Chondrocyte (in vitro differentiated cells): ENCODE data around the gene INF2. TPM values are rescaled to one million over a fixed set of nuclear protein-coding genes. Genes with fewer than 3 reads are reported as not detected.

Experiments used
- DNase-seq: peaks from one replicate; pipeline ENCODE4 v3.0.0; 2021; ENCODE audit warnings: mixed read lengths, low spot score
- H3K27ac Mint-ChIP-seq: one replicate; pipeline ENCODE4 v1.8.0; 2021; ENCODE audit warnings: mild to moderate bottlenecking, moderate library complexity, mixed read lengths; ENCODE audit not compliant: unreplicated experiment
- H3K27me3 Mint-ChIP-seq: 2 replicates; pipeline ENCODE4 v1.8.0; 2021; ENCODE audit warnings: low read depth, mixed read lengths
- H3K36me3 Mint-ChIP-seq: 2 replicates; pipeline ENCODE4 v1.8.0; 2021; ENCODE audit warnings: low read depth, mixed read lengths
- H3K4me1 Mint-ChIP-seq: 2 replicates; pipeline ENCODE4 v1.8.0; 2021; ENCODE audit warnings: low read depth, mild to moderate bottlenecking, mixed read lengths
- H3K4me3 Mint-ChIP-seq: one replicate; pipeline ENCODE4 v1.8.0; 2021; ENCODE audit warnings: mild to moderate bottlenecking, moderate library complexity, mixed read lengths; ENCODE audit not compliant: unreplicated experiment
- H3K9me3 Mint-ChIP-seq: 2 replicates; pipeline ENCODE4 v1.8.0; 2021; ENCODE audit warnings: low read depth, mixed read lengths
- total RNA-seq: library from RNA; stranded (reverse); gene quantifications from 3 replicates; pipeline ENCODE4 v1.2.1, GENCODE V29; 2021
- TF ChIP-seq, protein P1 (sequence below): fragments of 200-600 bp; sonication (generic); IDR thresholded peaks from 2 replicates; pipeline ENCODE4 v1.5.0; 2021; ENCODE audit warnings: antibody characterized with exemption, mild to moderate bottlenecking, moderate library complexity

INF2 gene
- total RNA-seq, 1 donor from 2014 or later, result 117 TPM

- TF ChIP-seq, protein P1, sequence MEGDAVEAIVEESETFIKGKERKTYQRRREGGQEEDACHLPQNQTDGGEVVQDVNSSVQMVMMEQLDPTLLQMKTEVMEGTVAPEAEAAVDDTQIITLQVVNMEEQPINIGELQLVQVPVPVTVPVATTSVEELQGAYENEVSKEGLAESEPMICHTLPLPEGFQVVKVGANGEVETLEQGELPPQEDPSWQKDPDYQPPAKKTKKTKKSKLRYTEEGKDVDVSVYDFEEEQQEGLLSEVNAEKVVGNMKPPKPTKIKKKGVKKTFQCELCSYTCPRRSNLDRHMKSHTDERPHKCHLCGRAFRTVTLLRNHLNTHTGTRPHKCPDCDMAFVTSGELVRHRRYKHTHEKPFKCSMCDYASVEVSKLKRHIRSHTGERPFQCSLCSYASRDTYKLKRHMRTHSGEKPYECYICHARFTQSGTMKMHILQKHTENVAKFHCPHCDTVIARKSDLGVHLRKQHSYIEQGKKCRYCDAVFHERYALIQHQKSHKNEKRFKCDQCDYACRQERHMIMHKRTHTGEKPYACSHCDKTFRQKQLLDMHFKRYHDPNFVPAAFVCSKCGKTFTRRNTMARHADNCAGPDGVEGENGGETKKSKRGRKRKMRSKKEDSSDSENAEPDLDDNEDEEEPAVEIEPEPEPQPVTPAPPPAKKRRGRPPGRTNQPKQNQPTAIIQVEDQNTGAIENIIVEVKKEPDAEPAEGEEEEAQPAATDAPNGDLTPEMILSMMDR, result no peak
- no peak for DNase-seq
- no peak overlapping the region for H3K27ac Mint-ChIP-seq
- H3K9me3 Mint-ChIP-seq, result peaks cover 10% of the 10 kb centered on the region
- peaks cover 17% of the 10 kb centered on the region for H3K36me3 Mint-ChIP-seq
- peaks cover 11% of the 10 kb centered on the region for H3K4me1 Mint-ChIP-seq
- no peaks in the 10 kb centered on the region for H3K27me3 Mint-ChIP-seq
- no peak overlapping the region for H3K4me3 Mint-ChIP-seq
Measured at GRCh38 chr14:104766256-104766862, 76.9 kb downstream of the INF2 start.

DNA sequence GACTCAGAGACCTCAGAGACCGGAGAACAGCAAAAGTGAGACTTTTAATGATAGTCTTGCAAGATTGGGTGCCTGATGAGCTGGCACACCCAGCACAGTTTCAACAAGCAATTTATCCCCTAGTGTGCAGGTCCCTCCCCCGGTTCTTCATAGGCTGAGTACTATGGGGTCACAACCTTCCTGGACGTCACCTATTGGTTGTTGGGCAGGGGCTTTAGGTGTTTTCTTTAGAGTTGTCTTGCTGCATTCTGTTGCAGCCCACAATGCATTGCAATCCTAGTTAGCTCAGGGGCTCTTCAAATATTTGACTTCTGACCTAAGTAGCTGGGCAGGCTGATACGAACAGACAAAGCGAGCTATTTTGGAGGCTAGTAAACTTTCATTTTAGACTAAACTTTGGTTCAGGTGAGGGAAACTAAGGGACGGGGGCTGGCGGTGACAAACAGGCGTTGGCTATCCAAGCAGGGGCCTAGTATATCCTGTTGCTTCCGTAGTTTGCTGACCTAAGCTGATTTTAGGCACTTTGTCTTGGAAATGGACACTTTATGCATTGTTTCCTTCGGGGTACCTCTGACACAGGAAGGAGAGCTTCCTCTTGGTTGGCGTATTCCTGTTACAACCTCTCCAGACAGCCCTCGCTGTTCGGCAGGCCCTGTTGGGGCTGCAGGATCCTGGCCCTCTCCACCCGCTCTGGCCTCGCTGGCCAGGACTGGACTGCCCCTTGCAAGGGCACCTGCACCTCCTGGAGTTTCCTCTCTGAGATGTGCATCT is 77.6 kb downstream of the INF2 start:
- Mint-ChIP-seq H3K4me3 (no peak overlapping the region), H3K36me3 (peaks cover 18% of the 10 kb centered on the region)

GRCh38 chr14:104767634-104767918 is 78.2 kb downstream of the INF2 start:
- no peak for DNase-seq
- H3K27me3 Mint-ChIP-seq, result no peaks in the 10 kb centered on the region
- H3K27ac Mint-ChIP-seq, result no peak overlapping the region
- peaks cover 11% of the 10 kb centered on the region for H3K4me1 Mint-ChIP-seq
- H3K4me3 Mint-ChIP-seq, result no peak overlapping the region
- TF ChIP-seq, protein P1, result no peak
- peaks cover 10% of the 10 kb centered on the region for H3K9me3 Mint-ChIP-seq
- peaks cover 17% of the 10 kb centered on the region for H3K36me3 Mint-ChIP-seq

More for the DNA sequence above, 77.6 kb downstream of the INF2 start:
- peaks cover 10% of the 10 kb centered on the region for H3K9me3 Mint-ChIP-seq
- no peaks in the 10 kb centered on the region for H3K27me3 Mint-ChIP-seq
- DNase-seq, result no peak
- peaks cover 11% of the 10 kb centered on the region for H3K4me1 Mint-ChIP-seq
- no peak overlapping the region for H3K27ac Mint-ChIP-seq
- TF ChIP-seq, protein P1, result no peak

- TF ChIP-seq, protein P1, result peak; percentile 93
- no peaks in the 10 kb centered on the region for H3K27me3 Mint-ChIP-seq
- H3K36me3 Mint-ChIP-seq, result peaks cover 14% of the 10 kb centered on the region
- peak overlapping the region; percentile 22 for H3K27ac Mint-ChIP-seq
- H3K4me1 Mint-ChIP-seq, result peaks cover 11% of the 10 kb centered on the region
- H3K4me3 Mint-ChIP-seq, result no peak overlapping the region
- H3K9me3 Mint-ChIP-seq, result peaks cover 10% of the 10 kb centered on the region
- no peak for DNase-seq
Measured at GRCh38 chr14:104768437-104769323, 79.3 kb downstream of the INF2 start.
